Inflammatory macrophage (primary cell): Measurements from ENCODE around the gene DGKI.

ENCODE experiments used
- DNase-seq, 2 donors: peaks; one replicate each; pipeline ENCODE4 v3.0.0-alpha.2; 2020 to 2022

The DGKI gene

DNA sequence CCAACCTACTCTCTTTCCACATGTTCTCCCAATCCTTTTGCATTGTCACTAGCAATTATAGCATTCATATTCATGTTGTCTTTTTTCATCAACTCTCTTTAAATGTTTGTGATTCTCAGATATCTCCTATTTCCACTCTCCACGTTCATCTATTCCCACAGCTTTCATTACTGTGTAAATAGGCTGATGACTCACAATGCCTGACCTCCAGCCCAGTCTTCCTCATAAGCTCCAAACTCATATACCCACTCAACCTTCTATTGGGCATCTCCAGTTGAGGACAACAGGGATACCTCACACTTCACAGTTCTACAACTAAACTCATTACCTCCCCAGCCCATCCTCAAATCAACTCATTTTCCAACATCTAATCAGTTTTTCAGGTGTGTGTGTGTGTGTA lies 194.1 kb downstream of the DGKI start:
- DNase-seq, result no peak

DNA sequence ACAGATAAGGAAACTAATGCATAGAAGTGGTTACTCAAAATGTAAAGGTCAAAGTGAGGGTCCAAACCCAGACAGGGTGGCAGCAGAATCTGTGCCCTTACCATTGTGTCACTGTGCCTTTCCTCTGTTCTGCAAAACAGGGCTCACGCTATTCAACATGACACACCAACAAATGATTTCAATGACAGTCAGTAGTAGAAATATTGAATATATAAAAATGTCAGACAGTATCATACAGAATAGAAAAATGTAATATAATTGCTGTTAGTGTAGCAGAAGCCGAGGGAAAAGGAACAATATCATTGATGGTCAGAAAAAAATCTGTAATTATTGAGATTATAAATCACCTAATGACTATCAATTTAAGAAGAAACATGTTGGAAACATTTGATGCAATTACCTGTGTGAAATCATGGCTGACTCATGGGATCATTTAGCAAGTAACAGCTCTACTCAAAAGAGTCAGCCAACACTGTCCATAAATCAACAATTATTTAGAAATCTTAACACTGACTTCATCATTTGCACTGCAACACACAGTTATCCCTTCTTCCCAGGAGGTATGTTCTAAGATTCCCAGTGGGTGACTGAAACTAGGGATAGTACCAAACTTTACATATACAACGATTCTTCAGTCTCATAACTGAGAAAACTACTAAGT lies 198.7 kb downstream of the DGKI start:
- DNase-seq, result no peak

DNA sequence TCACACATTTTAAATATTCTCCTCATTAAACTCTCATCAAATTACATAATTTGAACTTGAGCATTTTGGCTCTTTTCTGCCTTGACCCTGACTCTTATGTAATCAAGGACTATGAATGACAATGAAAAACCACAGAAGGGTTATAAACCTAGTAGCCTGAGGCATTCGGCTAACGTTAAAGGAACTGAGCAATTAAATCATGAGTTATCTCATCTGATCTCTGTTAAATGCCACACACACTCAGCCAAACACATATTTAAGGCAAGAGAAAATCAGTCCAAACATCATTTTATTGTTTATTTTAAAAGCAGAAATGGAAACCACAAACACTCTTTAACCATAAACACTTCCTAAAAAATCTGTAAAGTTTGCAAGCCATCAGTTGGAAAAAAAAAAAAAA lies 204.3 kb downstream of the DGKI start:
- peak; percentile 57 to 77 for DNase-seq

DNA sequence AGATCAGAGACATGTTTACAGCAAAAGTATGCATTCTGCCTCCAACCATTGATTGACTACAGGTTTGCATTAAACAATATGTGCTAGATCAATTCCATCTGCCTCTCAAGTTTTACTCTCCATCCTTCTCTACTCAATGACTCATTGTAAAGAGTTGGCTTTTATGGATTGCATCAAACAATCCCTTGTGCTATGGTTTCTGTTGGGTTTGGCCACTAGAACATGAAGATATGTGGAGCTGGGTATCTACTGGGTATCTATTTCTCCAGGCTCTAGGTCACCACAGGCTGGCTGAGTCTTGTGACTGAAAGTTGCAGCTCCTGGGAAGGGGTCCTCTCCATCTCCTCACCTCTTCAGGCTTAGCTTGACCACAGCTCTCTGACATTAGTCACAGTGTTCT lies 204.7 kb downstream of the DGKI start:
- DNase-seq, result no peak

DNA sequence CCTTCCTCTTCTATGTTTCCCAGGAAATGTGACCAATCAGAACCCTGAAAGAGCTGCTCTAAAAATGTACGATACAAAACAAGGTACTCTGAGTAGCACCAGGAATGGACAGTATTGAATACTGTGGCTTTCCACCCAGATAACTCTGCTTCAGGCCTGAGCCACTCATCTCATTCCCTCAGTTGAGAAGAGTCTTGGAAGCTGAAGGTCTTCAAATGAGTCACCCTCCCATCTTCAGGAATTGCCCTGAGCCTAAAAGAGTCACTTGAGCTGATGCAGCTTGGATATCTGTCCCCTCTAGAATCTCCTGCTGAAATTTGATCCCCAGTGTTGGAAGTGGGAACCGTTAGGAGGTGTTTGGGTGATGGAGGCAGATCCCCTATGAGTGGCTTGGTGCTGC lies 210.4 kb downstream of the DGKI start:
- no peak for DNase-seq

DNA sequence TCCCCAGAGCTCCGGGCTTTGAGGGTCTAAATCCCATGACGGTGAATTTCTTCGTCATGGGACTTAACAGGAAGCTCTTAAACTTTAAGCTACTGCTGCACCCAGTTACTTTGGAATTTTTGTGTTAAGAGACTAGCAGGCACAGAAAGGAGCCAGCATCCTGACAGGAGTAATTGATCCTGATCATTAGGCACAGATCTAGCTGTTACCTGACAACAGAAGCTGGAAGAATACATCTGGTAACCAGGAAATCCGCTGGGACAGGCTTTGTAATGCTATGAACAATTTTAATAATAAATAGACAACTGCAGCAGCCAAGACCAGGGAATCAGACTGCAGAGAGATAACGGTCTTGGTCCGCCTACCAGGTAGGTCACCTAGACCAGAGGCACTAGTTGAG lies 210.9 kb downstream of the DGKI start:
- DNase-seq, result no peak

DNA sequence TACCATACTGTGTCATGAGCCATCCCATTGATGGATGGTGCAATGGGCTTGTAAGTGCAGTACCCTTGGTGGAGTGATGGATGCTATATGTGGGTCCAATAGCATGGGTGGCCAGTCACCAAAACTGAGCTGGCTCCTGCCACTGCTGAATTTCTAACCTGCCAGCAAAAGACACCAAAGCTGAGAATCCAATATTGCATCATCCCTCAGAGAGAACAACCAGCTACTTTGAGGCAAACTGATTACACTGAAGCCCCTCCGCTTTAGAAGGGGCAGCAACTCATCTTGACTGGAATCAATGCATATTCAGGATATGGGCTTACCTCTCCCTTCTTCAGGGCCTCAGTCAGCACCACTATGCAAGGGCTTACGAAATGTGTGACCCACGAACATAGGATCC lies 211.6 kb downstream of the DGKI start:
- DNase-seq, result no peak

DNA sequence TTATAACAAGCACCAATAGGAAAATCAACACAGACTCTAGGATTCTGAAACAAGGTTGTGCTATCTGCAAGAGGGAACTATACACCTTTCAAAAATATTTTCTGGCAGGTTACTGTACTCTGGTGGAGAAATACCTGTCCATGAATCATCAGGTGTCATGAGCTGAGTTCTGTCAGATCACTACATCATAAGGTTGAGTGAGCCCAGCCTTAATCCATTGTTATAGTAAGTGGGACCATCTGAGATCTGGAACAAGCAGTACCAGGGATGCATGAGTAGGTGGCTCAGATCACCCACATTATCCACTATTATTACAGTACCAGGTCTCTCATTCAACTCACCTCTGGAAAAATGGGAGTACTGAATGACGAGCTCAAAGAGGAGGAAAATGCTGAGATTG lies 212.4 kb downstream of the DGKI start:
- no peak for DNase-seq

DNA sequence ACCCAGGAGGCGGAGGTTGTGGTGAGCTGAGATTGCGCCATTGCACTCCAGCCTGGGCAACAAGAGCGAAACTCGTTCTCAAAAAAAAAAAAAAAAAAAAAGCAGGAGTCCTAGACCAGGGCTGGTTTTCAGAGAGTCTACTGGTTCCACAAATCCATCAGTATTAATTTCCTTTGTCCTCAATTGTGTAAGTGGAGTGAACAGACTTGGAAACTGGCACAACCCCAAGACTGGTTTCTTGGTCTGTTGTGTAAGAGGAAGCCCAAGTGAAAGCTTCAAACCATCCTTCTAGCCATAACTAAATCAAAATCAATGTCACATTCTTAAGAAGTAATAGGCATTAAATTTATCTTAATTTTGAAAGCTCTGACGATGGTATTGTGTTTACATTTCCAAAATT lies 213.6 kb downstream of the DGKI start:
- DNase-seq, result peak in 1 of 2 donors; percentile 20

DNA sequence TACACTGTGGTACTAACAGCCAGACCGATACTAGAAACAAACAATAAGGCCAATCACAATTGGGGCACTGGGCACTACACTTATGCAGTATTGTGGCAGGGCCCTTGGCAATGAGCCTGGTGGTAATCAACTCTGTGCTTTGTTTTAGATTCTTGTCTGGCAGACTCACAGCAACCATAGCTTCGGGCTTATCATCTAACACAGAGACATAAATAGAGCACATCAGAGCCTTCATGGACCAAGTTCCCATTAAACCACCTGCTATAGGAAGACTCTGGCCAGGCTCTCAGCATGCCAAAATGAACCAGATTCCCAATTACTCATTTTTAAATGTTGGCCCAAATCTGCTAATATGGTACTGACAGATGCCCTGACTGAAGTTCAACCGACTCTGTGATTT lies 218.6 kb downstream of the DGKI start:
- DNase-seq, result no peak

DNA sequence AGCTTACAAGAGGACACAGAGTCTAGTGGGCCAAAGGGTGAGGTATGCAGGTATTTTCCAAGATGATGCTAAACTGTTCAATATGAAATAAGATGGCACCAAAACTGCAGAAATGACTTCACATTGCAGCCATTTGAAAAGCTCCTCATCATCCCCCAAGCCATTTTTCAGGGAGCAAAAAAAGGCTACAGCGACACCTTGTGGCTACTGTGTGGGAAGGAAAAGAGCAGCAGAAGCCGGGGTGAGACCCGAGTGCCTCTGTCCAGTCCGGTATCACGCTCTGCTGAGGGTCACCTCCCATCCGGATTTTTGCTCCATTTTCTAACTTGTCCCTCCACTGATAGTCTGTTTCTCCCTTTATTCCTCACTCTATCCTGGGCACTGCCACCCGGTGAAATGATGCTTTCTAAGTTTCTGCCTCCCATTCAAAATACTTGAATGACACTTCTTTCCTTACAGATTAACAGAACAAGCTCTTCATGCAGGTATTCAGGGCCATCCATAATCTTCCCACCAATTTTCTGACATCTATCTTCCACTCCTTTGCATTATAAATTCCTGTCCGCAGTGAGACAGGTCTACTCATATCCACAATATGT lies 220.2 kb downstream of the DGKI start:
- peak; percentile 57 to 59 for DNase-seq

DNA sequence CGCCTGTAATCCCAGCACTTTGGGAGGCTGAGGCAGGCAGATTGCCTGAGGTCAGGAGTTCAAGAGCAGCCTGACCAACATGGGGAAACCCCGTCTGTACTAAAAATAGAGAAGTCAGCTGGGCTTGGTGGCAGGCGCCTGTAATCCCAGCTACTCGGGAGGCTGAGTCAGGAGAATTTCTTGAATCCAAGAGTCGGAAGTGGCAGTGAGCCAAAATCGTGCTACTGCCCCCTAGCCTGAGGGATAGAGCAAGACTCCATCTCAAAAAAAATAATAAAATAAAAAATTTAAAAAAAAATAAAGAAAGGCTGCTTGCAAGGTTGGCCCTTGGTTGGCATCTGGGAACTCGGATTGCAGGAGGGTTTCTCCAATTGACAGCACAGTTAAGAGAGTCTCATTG lies 221.6 kb downstream of the DGKI start:
- DNase-seq, result peak; percentile 27 to 28

DNA sequence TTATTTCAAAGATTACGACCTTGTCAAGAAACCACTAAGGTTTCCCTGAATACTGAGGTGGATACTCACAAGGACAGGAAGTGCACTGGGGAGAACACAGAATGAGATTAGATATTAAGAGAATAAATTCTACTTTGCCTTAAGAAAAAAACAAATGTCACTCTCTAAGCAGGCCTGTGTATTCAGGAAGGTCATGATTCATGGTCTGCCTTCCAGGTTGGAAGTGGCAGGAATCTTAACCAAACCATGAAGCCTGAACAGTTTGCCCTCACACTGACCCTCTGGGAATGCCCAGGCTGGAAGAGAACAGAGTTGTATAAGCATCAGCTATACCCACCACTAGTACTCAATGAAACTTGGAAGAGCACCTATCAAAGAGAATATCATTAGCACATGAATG lies 227.6 kb downstream of the DGKI start:
- DNase-seq, result no peak

DNA sequence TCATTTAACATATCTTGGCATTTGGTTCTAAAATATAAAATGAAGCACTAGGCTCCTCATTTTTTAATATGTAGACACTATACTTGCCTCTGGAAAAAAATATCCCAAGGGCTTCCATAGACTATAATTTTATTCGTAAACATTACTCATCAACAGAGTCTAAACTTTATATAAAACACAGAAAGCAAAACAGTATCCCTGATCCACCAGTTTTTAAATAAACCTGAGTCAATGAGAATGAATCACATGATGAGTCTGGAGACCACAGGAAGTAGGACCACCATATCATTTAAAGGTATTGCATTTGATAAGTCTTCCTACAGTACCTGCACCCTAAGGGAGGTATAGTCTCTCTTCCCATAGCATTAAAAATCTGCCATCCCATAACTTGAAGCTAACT lies 228.0 kb downstream of the DGKI start:
- DNase-seq, result no peak

DNA sequence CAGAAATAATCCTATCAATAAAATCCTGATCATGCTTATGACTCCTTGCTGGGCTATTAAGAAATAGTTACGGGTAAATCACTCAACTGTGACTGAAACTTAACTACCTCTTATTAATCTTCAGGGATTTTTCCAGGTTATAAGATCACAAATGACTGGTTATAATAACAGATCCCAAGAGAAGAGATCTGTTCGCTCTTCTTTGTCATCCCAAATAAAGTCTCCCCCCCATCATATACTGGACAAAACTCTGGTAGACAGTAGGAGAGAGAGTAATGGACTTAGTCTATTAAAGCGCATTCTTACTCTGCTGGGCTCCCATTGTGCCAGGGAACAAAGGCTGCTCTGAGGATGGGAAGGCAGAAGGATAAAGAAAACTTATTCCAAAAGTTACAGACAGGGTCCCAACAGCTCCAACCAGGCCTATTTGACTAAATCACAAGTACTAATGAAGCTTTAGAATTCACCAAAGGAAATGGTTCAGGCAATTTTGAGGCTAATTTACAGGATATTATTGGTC lies 233.7 kb downstream of the DGKI start:
- DNase-seq, result no peak

DNA sequence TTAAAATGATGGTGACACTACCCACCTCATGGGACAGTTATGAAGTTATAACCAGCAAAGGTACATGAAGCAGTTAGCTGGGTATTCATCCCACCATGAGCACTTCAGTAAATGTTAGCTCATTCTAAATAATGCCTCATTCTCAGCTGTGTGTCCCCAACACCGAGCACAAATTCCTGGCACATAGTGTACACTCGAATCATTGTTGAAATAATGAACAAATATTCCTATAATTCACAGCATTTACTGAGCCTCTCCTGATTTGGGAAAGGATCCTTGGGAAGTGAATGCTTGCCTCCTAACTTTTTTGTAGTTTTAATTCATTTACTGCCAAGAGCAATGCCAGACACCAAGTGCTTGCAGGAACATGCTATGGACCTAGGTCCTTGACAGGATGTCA lies 235.2 kb downstream of the DGKI start:
- no peak for DNase-seq

DNA sequence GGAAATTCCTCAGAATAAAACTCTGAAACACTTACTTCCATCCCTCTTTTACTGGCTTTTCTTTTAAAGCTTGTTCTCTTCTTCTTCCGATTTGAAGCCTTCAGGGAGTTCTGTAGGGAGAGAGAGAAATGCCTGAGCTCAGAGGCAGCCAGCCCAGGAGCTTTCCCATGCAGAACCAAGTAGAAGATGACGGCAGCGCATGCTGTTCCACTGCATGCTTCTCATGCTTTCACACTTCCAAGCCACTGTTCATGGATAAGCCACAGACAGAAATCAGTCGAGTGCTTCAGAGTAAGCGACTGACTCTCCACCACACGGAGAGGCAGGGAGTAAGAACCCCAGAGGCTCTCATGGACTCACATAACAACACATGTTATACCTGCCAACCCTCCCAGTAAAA lies 237.3 kb downstream of the DGKI start:
- no peak for DNase-seq

DNA sequence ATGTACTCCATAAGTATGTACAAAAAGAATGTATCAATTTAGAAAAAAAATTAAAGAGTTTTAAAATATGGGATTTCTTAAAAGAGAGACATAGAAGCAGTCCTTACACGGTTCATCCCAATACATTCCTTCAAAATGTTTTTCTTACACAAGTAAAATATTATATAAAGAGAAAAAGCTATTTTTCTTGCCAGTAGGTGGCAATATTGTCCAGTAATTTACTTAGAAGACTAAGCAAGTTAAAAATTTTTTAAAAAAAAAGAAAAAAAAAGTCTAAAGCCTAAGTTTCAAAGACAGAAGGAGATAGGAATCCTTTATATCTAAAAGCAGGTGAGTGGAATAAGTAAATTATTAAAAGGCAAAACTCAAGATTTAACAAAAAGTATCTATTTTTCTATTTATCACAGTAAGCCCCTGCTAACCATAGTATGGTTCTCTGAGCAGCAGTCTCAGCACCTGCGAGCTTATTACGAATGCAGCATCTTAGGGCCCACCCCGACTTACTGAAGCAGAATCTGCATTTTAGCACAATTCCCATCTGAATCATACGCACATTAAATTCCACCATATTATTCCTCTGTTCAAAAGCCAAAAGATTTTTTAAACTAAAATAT lies 240.6 kb downstream of the DGKI start:
- peak in 1 of 2 donors; percentile 75 for DNase-seq

DNA sequence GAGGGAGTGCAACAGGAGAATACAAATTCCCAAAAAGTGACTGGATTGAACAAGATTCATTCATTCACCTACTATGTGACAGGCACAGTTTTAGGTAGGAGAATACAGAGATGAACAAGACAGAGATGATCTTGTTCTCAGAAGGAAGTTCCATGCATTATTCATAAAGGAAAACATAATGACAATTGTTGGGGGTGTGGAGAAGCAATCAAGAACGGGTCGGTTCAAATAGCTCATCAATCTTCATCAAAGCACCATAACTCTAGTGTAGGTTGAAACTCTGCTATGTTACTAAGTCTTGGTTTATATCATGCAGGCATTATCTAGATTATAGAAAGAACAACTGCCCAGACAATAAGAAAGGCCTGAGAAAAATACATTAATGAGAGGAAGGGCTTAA lies 243.7 kb downstream of the DGKI start:
- DNase-seq, result no peak

DNA sequence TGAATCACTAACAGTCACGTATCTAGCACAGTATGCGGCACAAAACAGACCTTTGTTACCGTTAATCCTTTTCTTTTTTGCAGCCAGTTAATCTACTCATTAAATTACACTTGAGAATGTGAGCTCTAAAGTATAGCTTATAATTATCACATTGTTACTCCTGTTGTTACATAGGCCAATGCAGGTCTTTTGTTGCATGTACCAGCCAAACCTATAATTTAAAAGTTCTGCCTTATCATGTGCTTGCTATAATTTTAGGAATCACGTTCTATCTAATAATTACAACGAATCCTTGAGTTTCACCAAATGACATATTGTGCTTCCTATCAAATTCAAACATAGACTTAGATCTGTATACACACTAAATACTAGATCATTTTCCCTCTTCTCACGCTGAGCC lies 245.1 kb downstream of the DGKI start:
- no peak for DNase-seq

DNA sequence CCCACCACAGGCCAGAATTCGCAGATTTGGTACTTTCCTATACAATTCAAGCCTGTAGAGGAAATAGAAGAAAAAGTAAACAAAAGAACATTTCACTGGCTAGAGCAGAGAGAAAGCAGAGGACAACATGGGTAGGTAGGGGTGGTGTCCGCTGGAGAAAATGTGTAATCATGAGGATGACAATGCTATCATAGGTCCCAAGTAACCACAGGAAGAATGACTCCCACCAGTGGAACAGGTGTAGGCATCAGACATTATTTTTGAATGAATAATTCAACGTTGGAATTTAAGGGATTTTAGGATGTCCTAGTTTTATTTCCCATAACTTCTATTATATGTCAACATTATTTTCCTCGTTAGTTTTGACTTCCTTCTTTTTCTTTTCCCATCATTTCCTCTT lies 248.9 kb downstream of the DGKI start:
- DNase-seq, result no peak

DNA sequence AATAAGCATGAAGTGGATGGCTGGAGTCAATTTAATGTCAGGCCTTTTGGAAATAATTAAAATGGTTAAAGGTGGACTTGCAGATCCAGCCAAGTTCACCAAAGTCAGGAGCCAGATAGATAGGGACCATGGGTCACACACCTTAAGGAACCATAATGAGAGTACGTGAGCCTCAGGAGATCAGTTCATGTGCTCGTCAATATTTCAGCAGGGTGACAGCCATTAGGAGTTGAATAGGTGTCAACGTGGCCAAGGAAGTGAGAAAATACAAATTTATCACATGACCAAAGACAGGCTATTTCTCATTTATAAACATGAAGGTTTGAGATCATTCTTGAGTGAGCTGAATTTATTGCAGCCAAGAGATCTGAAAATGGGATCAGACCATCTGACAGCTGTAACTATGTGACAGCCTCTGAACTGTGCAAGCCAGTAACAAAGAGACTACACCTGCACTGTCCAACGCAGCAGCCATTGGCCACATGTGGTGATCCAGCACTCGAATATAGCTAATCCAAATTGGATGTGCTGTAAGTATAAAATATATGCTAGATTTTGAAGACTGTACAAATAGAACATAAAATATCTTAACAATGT lies 253.6 kb downstream of the DGKI start:
- DNase-seq, result no peak

DNA sequence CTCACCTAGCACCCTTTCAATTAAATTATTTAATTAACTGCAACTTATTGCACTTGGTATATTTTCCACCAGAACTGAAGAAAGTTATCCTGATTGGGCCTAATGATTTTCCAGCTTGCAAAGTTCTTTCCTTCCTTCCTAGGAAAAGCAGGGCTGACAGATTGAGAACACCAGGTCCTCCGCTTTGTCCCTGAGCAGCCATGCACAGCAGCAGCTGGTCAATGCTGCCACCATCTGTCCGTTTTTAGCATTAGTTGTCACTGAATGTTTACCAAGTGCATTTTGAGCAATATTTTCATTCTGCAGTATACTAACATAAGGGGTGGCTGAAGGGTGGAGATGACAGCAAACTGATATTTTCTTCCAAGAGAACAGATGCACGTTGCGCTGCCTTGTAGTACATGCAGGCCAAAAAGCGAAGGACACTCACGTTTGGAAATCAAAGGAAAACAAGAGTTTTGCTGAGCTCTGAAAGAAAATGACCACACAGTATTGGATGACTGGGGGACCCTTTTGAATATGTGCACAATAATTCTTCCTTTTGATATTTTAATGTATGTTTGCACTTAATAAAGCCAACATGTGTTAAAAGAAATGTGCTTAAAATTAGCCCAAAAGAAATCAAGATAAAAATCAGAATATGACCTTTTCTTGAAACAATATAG lies 254.4 kb downstream of the DGKI start:
- peak; percentile 65 to 75 for DNase-seq
